HG03469 (cell line): ENCODE results near the gene DDX54.
"Not testable (repeated sequence)": the region's sequence is repeated elsewhere in the genome, so short reads cannot be mapped to it uniquely, and the experiment has no call there.

Experiments used
- ATAC-seq: cut with Tn5 transposase; IDR thresholded peaks from one replicate; pipeline ENCODE4 v1.9.1; 2021; ENCODE audit warnings: mild to moderate bottlenecking, moderate library complexity, moderate number of reproducible peaks; ENCODE audit not compliant: unreplicated experiment

The DDX54 gene

GRCh38 chr12:113145720-113146551 is 39.3 kb downstream of the DDX54 start:
- ATAC-seq: no peak

GRCh38 chr12:113144806-113145205 is 40.5 kb downstream of the DDX54 start:
- ATAC-seq: no peak

GRCh38 chr12:113143959-113144358 is 41.3 kb downstream of the DDX54 start:
- no peak for ATAC-seq

DNA sequence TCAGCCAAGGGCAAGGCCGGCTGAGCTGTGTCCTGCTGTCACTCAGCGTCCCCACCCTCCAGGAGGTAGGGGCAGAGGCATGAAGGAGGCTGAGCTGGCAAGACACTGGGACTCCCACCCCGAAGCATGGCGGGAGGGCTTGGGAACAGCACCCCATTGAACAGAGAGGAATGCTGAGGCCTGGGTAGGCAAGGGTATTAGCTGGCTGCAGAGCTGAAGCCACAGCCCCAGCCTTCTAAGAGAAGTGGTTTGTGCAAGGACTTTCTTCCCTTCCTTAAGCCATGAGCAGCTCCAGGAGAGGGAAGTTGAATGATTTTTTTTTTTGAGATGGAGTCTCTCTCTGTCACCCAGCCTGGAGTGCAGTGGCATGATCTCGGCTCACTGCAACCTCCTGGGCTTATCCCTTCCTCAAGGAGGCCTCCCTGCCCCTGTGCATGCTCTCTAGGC is 42.4 kb downstream of the DDX54 start:
- no peak for ATAC-seq

- ATAC-seq: no peak
These were observed 42.9 kb downstream of the DDX54 start for GRCh38 chr12:113142173-113142885.

- ATAC-seq: not testable (repeated sequence)
These were observed 43.6 kb downstream of the DDX54 start for GRCh38 chr12:113141716-113142115.

GRCh38 chr12:113140706-113141105 is 44.6 kb downstream of the DDX54 start:
- no peak for ATAC-seq

GRCh38 chr12:113138826-113139225 is 46.5 kb downstream of the DDX54 start:
- ATAC-seq: no peak

DNA sequence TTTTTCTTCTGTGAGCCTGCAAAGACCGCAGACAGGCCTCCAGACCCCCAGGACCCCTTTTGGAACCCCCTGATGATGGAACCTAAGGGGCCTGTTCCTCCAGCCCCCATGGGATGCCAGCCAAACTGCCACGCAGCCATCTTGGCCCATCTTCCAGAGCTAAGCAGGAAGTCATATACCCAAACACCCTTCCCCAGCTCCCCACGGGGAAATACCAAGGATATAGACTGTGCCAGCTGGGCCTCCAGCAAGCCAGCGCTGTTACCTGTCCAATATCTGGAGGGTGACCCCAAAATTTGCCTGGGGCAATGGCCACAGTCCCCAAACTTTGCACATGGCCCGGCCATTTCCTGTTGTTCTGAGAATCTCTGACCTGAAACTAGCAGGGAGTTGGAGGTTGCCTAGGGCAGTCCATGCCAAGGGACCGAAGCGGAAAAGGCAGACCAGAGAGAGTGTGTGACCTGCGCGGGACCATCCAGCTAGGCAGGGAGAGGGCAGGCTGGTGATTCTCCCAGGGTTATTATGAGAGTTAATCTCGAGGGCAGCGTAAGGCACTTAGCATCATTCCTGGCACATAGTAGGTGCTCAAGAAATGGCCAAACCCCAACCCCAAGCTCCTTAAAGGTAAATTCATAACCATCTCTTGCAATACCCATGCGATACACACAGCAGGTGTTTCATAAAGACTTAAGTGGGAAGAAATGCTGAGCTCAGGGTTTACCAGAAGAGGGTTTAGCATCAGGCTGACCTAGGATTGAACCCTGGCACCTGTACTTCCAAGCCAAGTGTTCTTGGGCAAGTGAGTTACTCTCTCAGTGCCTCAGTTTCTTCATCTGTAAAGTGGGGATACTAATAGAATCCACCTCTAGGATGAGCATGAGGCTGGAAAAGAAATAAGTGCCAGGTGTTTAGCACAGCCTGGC is 47.2 kb downstream of the DDX54 start:
- ATAC-seq: no peak

GRCh38 chr12:113136990-113137511 is 48.2 kb downstream of the DDX54 start:
- ATAC-seq: no peak

- ATAC-seq: no peak
These were observed 48.9 kb downstream of the DDX54 start for GRCh38 chr12:113136128-113136989.

- no peak for ATAC-seq
These were observed 49.8 kb downstream of the DDX54 start, which contains the start of gene RASAL1 for GRCh38 chr12:113135178-113136127. TSS of gene RASAL1 (minus strand) at chr12:113135761. CDS start at chr12:113135462, 299 bp downstream.

DNA sequence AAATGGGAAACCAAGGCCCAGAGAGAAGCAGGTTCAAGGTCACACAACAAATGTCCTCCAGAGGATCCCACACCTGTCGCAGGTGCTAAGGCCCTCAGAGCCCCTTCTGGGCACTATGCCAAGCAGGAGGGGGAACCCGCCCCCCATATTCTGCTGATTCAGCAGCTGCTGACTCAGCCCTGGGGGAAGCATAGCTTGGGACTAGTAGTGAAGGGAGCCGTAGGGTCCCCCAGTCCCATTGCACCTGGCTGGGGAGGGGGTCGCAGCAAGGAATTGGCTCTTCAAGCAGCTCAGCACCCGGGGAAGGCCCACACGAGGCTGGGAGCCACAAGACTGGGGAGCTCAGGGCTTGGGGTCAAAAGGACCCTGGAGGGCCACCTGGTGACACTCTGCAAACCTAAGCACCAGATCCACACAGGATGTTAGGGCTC is 50.7 kb downstream of the DDX54 start:
- no peak for ATAC-seq

DNA sequence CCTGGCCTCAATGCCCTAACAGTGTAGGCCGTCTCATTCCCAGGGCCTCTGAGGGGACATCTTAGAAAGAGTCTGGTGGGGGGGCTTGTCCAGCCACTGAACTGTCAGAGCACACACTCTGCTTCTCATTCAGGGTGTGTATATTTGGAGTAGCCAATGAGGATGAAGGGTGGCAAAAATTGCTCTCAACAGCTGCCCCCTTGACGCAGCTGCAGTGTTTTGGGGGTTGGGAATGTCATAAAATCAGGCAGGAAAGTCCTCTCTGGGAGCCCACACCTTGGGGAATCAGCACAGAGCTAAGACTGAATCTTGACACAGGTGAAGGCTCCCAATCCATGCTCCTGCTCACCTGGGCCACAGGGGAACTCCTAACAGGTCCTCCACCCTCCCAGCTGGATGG is 51.2 kb downstream of the DDX54 start:
- no peak for ATAC-seq

GRCh38 chr12:113133666-113134065 is 51.6 kb downstream of the DDX54 start:
- ATAC-seq: no peak

GRCh38 chr12:113133036-113133435 is 52.2 kb downstream of the DDX54 start:
- ATAC-seq: no peak

DNA sequence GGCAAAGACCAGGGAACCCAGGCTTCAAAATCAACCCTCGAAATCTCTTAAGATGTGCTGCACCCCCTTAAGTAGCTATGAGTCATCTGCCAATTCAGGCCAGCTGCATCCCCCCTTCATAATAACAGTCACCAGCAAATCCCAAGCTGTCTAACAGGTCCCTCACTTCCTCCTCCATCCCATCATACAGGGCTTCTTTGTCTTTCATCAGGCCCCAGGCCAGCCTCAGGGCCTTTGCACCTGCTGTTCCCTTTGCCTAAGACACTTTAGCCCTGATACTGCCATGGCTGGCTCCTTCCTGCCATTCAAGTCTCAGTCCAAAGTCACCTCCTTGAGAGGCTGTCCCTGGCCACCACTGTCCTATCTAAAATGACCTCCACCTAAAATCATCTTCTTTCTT is 53.7 kb downstream of the DDX54 start:
- no peak for ATAC-seq

DNA sequence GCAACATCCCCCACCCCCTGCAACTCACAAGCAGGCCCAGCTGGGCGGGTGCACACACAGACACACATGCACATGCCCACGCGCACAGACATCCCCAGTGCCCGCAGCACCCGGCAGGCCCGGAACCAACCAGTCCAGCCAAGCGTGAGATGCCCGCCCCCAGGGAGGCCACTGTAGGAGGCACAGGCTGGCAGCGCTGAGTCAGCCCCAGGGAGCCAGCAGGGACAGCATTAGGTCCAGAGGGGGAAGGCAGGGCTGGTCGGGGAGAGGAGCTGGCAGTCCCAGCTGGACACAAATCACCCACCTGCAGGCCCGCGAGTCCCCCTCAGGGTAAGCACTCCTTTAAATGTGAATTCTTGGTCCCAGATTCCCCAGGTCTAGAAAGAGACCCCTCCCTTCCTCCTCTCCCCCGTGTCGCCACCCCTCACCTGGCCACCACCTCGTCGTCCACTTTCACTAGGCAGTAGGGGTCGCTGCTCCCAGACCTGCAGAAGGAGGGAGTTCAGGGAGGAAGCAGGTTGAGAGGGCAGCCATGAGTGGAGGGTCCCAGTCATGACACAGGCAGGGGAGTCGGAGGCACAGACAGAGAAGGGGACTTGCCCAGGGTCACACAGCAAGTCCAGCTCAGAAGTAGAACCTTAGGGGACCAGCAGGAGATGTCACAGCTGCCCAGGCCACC is 54.7 kb downstream of the DDX54 start:
- no peak for ATAC-seq
